ENCODE results near the gene PARN.

The PARN gene

DNA sequence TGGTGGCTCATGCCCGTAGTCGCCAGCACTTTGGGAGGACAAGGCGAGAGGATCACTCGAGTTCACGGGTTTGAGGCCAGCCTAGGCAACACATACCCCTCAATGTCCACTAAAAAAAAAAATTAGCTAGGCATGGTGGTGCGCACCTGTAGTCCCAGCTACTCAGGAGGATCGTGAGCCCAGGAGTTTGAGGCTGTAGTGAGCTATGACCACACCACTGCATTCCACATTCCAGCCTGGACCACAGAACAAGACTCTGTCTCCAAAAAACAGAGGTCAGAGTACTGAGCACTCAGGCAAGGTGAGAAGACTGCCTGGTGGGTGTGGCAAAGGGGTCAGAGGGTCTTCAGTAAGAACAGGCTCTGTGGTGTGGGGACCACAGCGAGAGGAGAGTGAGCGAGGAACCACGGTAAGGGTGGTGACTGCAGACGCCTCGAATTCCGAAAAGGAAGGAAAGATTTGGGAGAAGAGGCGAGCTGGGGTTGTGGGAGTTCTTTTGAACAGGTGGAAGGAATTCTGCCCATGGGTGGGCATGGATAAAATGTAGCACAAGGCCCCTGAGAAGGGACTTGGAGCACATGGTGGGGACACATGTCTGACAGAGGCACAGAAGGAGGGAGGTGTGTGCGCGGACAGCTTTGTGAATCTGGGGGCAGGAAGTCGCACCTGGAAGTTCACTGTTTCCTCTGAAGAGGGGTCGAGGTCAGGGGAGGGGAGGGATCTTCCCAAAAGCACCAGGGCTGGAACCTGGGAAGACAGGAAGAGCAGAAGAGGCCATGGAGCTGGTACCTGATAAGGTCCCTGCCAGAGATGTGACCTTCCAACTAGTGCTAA lies 134.6 kb downstream of the PARN start:
- no peak for DNase-seq

DNA sequence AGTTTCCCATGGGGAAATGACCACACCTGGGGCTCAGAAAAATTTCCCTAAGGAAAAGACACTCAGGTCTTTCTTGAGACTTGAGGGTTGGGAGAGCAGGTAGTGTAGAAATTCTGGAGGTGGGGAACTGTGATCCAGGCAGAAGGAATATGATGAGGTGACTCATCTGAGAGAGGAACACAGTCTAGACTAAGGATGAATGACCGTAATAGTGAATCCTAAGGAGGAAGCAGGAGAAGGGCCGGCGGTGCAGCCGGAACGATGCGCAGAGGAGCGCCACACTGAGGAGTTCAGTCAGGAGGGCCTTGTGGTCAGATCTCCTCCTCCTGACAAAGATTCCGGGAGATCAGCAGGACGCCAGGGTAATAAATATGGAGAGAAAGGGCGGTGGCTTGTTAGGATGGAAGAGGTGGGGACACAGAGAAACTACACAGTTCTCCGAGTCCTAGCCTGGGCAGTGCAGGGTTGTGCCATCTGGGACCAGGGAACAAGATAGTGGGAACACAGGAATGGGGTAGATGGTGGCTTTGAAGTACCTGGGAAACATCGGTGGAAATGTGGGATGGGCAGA lies 135.6 kb downstream of the PARN start:
- DNase-seq, result no peak

DNA sequence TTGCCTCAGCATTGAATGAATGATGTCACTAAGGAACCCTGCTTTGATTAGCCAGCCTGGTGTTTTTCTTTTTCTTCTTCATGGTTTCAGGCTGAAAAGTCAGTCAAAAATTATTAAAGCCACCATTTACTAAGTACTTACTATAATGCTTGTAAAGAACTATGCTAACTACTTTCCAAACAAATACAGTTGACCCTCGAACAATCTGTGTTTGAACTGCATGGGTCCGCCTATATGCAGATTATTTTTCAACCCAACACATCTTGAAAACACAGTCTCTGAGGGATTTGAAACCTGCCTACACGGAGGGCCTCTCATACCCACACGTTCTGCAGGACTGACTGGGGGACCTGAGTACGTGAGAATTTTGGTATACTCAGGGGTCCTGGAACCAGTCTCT lies 136.3 kb downstream of the PARN start:
- no peak for DNase-seq

- DNase-seq, result no peak
These were observed 137.4 kb downstream of the PARN start for GRCh38 chr16:14492614-14493013.

DNA sequence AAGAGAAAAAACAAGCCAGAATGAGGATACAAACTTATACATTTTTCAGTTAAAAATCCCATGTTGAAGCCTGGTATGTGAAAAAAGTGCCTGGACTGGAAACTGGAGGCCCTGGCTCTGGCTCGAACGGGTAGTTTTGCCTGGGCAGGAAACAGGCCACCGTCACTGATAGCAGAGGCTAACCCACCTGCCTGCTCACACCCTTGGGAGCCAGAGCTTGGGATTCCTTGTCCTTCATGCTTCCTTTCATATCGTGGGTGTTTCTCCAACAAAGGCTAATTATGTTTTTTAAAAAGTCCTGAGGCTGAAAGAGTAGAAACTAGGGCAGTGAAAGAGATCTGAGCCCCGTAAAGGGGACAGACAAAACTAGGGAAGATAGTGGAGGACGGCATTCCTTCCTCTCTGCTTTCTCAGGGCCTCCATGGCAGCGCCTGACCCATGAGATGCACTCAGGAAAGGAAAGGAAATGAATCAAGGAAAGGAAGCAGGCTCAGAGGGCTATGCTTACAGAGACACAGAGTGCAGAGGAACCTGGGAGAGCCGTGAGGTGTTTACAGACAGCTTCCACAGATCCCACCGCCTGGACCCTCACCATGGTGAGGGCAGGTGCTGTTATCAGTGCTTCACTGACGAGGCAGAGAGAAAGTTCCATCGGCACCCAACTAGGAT lies 138.1 kb downstream of the PARN start:
- no peak for DNase-seq

DNA sequence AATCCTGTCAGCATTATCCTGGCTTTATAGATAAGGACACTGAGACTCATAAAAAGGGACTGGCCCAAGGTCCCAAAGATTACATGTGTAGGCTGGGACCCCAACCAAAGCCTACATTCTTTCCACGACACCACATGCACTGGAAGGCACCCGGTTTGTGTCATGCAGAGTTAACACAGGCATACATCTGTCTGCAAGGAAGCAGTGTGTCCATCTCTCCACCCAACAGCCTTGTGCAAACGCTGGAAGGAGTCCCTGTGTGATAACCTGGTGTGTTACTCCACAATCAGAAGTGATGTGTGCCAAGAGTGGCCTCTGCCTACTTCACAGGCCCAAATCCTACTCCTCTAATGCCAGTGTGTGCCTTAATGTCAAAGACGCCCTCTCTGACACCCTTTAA lies 139.8 kb downstream of the PARN start:
- DNase-seq, result no peak

DNA sequence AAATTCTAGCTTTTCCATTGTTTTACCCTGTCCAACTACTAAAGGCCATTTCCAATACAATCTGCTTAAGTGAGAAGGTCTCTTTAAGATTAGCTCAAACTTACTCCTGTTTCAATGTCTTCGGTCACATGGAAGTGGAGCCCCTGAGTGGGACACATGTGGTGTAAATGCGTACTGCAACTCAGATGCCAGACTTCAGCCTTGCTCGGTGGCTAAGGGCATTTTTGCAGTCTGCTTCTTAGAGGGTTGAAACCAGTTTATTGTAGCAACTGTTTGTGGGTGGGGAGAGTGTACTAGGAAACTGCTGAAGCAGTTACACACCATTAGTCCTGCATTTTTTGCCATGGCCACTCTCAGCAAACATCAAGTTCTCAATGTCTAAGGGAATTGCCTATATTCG lies 140.6 kb downstream of the PARN start:
- DNase-seq, result no peak

- no peak for DNase-seq
These were observed 142.5 kb downstream of the PARN start for GRCh38 chr16:14487579-14487978.

- no peak for DNase-seq
These were observed 143.3 kb downstream of the PARN start for GRCh38 chr16:14486520-14487303.

- DNase-seq, result no peak
These were observed 144.1 kb downstream of the PARN start for GRCh38 chr16:14485811-14486519.

- no peak for DNase-seq
These were observed 144.9 kb downstream of the PARN start for GRCh38 chr16:14485121-14485551.

DNA sequence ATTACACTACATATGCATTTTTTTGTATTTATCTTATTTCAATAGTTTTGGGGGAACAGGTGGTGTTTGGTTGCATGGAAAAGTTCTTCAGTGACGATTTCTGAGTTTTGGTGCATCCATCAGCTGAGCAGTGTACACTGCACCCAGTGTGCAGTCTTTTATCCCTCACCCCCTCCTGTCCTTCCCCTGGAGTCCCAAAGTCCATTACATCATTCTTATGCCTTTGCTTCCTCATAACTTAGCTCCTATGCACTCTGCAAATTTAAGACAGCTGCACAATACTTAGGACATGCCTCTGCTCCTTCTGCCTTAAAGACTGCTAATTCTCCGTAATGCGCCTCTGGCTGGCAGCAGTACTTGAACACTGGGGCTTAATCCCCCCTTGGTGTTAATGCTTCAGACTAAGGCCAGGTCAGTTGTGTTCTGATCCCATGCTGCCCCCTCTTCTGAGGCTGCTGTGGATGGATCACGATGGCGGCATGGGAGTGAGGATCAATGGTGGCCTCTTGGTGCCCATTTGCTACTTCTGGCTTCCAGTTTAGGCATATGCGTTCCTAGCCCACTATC lies 146.2 kb downstream of the PARN start:
- DNase-seq, result no peak

GRCh38 chr16:14476183-14476582 lies 153.9 kb downstream of the PARN start:
- DNase-seq, result no peak

- DNase-seq, result no peak
These were observed 154.5 kb downstream of the PARN start for GRCh38 chr16:14475370-14476139.

- DNase-seq, result no peak
These were observed 156.6 kb downstream of the PARN start for GRCh38 chr16:14473488-14473887.

GRCh38 chr16:14472357-14472756 lies 157.7 kb downstream of the PARN start:
- DNase-seq, result no peak

- no peak for DNase-seq
These were observed 159.3 kb downstream of the PARN start for GRCh38 chr16:14470788-14471187.

GRCh38 chr16:14465799-14466198 lies 164.3 kb downstream of the PARN start:
- DNase-seq, result no peak

- no peak for DNase-seq
These were observed 165.3 kb downstream of the PARN start for GRCh38 chr16:14464796-14465195.

DNA sequence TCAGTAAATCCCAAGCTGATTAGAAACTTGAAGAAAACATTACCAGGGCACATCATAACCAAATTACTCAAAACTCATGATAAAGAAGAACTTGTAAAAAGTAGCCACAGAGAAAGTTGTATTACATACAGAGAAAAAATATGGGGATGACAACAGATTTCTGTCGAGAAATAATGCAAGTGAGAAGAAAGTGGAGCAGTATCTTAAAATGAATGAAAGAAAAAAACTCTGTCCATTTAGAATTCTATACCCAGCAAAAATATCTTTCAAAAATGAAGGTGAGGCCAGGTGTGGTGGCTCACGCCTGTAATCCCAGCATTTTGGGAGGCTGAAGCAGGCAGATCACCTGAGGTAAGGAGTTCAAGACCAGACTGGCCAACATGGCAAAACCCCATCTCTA lies 165.9 kb downstream of the PARN start:
- DNase-seq, result no peak

GRCh38 chr16:14462811-14463210 lies 167.2 kb downstream of the PARN start:
- no peak for DNase-seq

DNA sequence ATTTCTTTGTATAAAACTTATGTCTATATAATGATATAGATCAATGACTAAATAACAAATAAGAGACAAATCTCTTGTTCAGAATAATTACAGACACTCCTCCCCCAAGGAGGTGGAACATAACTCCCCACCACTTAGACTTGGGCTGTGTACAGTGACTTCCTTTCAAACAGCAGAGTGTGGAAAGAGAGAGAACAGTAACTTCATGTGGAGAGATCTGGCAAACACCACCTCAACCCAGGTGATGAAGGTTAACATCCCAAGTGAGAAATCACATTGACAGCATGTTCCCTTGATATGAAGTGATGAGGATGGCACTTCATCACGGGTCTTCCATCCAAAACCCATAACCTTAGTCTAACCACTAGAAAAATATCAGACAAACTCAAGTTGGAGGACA lies 169.3 kb downstream of the PARN start:
- DNase-seq, result no peak

Measured in GDM1 (cell line).